ENCODE results near the gene EPB41L2.
A peak's percentile ranks its signal among the peaks of the same experiment; 100 is the strongest.

Gene EPB41L2

DNA sequence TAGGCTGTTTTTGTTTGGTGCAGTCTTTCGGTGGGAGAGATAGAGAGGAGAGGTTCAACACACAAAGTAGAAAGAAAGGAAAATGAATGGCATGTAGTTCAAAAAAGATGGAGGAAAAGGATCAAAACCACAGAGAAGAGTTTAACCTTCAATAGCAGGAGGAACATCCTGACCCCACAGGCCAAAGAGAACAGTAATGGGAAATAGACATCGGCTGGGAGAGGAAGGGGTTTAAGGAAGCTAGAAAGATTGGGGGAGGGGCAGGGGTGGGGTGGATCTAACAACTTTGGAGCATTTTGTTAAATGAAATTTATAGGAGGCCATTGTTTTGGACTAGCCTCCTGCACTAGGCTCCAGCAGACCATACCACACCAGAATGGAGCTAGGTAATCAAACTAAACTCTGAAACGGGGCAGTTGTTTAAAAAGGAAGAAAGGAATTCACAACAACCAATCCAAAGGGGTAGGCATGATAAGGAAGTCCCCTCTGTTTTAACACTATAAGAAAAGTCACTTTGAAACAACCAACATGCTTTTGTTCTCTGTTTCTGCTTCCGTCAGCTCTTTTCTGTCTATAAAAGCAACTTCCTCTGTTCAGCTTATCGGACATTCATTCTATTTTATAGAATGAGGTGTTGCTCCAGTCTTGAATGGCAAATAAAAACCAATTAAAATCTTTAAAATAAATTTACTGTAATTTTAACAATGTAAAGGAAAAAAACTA lies 82.6 kb downstream of the EPB41L2 start:
- H3K4me3 Mint-ChIP-seq: no peak overlapping the region
- H3K36me3 Mint-ChIP-seq: peaks cover 9 to 19% of the 10 kb centered on the region in 2 donors
- H3K4me1 Mint-ChIP-seq: peaks cover 23 to 65% of the 10 kb centered on the region in 2 donors
- ATAC-seq (replicated peaks): no peak
- H3K27me3 Mint-ChIP-seq: no peaks in the 10 kb centered on the region
- peaks cover 8 to 11% of the 10 kb centered on the region in 2 donors for H3K9me3 Mint-ChIP-seq
- DNase-seq: no peak
- no peak overlapping the region for H3K27ac Mint-ChIP-seq

DNA sequence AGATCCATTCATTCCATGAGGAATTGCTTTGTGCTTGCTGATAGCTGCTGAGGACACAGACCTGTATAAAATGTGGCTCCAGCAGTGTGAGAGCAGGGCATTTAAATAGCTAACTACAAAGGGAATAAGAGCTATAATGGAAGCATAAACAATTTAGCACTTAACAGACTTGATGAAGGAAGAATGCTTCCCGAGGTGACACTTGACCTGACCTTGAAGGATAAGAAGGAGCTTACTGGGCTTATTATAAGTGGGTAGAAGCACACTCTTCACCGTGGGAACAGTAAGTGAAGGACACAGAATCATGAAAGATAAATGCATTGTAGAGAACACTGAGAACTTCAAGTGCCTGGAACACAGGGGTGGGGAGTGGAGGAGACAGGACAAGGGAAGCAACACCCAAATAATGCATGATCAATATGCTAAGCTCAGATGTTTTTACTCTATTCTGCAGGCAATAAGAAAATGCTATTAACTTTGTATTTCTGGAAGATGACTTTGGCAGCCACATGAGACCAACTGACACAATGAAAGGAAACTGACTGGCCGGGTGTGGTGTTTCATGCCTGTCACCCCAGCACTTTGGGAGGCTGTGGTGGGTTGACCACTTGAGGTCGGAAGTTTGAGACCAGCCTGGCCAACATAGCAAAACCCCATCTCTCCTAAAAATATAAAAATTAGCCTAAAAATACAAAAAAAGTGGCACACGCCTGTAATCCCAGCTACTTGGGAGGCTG lies 84.2 kb downstream of the EPB41L2 start:
- ATAC-seq (replicated peaks) (no peak), DNase-seq (no peak)
- Mint-ChIP-seq H3K36me3 (peaks cover 4 to 8% of the 10 kb centered on the region in 2 donors), H3K9me3 (peaks cover 2 to 3% of the 10 kb centered on the region in 2 donors), H3K27me3 (no peaks in the 10 kb centered on the region), H3K27ac (peak overlapping the region; percentile 16), H3K4me1 (peaks cover 24 to 63% of the 10 kb centered on the region in 2 donors), H3K4me3 (no peak overlapping the region)

DNA sequence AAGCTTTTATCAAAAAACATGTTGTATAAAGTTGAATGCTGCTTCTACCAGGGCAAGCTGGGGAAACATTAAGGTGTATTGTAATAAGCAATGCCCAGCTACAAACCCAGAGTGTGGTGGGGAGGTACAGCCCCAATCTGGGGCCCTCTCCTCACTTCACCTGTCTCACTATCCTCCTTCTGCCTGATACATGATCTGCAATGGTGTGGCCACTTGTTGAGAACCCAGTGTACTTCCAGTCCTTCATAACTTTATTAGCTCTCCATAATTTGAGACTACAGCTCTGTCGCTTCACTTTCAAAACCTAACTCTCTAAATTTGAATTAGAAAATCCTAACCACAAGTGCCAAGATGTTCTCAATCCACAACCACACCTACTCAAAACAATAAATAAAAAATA lies 84.9 kb downstream of the EPB41L2 start:
- DNase-seq (no peak), ATAC-seq (replicated peaks) (no peak)
- Mint-ChIP-seq H3K4me1 (peaks cover 27 to 65% of the 10 kb centered on the region in 2 donors), H3K27me3 (no peaks in the 10 kb centered on the region), H3K36me3 (peaks cover 4 to 12% of the 10 kb centered on the region in 2 donors), H3K4me3 (no peak overlapping the region), H3K9me3 (peaks cover 2 to 6% of the 10 kb centered on the region in 2 donors), H3K27ac (no peak overlapping the region)

DNA sequence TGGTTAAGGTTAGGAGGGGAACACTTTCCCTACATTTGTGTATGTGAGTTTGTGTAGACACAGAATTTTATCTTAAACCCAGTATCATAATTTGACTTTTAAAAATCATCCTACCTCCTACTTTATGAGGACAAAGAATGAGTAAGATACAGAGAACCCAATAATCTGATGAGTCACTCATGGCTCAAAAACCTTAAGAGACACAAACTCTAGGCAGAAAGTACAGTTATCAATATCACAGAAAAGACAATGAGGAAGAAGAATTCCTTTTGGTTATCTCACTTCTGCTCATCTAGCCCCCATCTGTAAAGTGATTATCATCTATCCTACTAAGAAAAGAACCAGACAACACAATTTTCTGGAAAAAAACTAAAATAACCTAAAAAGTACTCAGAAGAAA lies 87.7 kb downstream of the EPB41L2 start:
- ATAC-seq (replicated peaks) (peak; percentile 38 to 51), DNase-seq (no peak)
- H3K4me1 Mint-ChIP-seq: peaks cover 29 to 51% of the 10 kb centered on the region in 2 donors
- peaks cover 2 to 6% of the 10 kb centered on the region in 2 donors for H3K9me3 Mint-ChIP-seq
- no peak overlapping the region for H3K4me3 Mint-ChIP-seq
- H3K36me3 Mint-ChIP-seq: peaks cover 6 to 19% of the 10 kb centered on the region in 2 donors
- no peaks in the 10 kb centered on the region for H3K27me3 Mint-ChIP-seq
- no peak overlapping the region for H3K27ac Mint-ChIP-seq

DNA sequence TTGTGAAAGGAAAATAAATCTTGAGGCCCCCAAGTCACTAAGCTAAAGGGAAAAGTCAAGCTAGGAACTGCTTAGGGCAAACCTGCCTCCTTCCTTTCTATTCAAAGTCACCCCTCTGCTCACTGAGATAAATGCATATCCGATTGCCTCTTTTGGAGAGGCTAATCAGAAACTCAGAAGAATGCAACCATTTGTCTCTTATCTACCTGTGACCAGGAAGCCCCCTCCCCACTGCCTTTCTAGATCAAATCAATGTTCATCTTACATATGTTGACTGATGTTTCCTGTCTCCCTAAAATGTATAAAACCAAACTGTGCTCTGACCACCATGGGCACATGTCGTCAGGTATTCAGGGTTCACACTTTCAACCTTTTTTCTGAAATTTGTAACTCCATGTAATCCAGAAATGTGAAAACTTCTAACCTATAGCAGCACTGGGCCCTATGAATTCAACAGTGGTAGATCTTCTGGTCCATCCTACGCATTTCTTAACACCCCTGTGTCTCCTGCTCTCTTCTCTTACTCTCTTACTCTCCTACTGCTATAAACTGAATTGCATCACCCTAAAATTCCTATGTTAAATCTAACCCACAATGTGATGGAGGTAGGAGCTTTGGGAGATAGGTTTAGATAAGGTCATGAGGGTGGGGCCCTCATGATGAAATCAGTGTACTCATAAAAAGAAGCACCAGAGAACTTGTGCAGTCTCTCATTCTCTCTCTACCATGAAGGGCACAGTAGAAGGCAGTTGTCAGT lies 89.3 kb downstream of the EPB41L2 start:
- peaks cover 2 to 6% of the 10 kb centered on the region in 2 donors for H3K9me3 Mint-ChIP-seq
- H3K27me3 Mint-ChIP-seq: no peaks in the 10 kb centered on the region
- DNase-seq (no peak), ATAC-seq (replicated peaks) (no peak)
- no peak overlapping the region for H3K4me3 Mint-ChIP-seq
- peaks cover 27 to 43% of the 10 kb centered on the region in 2 donors for H3K4me1 Mint-ChIP-seq
- peaks cover 6 to 16% of the 10 kb centered on the region in 2 donors for H3K36me3 Mint-ChIP-seq
- no peak overlapping the region for H3K27ac Mint-ChIP-seq

DNA sequence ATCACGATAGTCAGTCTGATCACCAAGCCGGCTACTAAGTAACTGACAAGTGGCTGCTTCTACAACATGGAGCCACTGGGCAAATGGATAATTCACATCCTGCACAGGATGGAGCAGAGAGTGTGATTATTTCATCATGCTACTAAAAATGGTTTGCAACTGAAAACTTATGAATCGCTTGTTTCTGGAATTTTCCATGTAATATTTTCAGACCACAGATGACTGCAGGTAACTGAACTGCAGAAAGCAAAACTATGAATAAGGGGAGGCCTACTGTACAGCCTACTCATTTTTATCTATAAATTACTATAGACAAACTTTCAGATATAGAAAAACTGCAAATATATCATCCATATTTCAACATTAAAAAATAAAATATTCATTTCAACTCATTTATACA lies 91.5 kb downstream of the EPB41L2 start:
- DNase-seq: no peak
- Mint-ChIP-seq H3K27ac (no peak overlapping the region), H3K36me3 (peaks cover 6 to 14% of the 10 kb centered on the region in 2 donors), H3K27me3 (no peaks in the 10 kb centered on the region), H3K4me3 (no peak overlapping the region), H3K4me1 (peaks cover 26 to 44% of the 10 kb centered on the region in 2 donors), H3K9me3 (peaks cover 2 to 6% of the 10 kb centered on the region in 2 donors)
- no peak for ATAC-seq (replicated peaks)

DNA sequence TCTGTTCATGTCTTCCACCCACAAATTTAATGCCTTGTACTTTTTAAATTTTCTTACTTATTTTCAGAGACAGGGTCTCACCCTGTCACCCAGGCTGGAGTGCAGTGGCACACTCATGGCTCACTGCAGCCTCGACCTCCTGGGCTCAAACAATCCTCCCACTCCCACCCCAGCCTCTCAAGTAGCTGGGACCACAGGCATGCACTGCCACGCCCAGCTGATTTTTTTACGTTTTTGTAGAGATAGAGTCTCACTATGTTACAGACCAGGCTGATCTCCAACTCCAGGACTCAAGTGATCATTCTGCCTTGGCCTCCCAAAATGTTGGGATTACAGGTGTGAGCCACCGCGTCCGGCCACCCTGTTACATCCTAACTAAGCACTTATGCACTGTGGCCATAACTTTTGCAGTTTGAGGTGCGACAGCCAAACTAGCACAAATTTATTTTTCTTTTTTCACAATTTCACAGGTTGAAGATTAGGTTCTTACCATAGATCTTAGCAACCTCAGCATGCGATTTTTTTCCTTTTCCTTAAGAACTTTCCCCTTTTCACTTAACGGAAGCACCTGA lies 92.1 kb downstream of the EPB41L2 start:
- H3K36me3 Mint-ChIP-seq: peaks cover 6 to 14% of the 10 kb centered on the region in 2 donors
- ATAC-seq (replicated peaks) (no peak), DNase-seq (no peak)
- H3K9me3 Mint-ChIP-seq: peaks cover 2 to 6% of the 10 kb centered on the region in 2 donors
- H3K4me1 Mint-ChIP-seq: peaks cover 28 to 46% of the 10 kb centered on the region in 2 donors
- H3K27me3 Mint-ChIP-seq: no peaks in the 10 kb centered on the region
- H3K4me3 Mint-ChIP-seq: no peak overlapping the region
- H3K27ac Mint-ChIP-seq: peak overlapping the region; percentile 67

DNA sequence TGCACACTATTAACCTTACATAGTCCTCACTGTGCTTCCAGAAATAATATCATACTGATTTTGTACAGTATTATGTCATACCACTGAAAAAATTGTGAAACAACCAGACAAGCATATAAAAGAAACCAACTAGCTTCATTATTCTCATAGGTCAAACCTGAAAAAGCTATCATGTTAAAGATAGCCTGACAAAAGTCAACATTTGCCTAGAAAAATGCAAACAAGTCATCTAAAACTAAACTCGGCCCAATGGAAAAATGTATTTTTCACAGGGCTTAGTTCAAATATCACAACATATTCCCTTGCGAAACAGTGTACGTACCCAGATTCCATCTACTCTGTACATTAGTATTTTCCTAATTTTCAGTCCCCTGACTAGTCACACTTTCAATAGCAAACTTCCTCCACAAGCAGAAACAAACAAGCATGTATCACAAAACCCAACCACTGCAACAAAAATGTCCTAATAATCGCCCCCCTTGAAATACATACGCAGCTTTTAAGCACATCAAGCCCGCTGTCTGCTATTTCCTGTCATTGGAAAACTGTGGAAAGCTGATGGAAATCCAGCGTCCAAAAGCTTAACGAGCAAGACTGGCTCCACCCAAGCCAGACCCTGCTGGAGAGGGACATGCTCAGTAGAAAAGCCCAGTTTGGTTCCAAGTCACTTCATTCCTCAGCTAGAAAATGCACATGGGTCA lies 93.1 kb downstream of the EPB41L2 start:
- peaks cover 28 to 43% of the 10 kb centered on the region in 2 donors for H3K4me1 Mint-ChIP-seq
- no peaks in the 10 kb centered on the region for H3K27me3 Mint-ChIP-seq
- no peak overlapping the region for H3K27ac Mint-ChIP-seq
- ATAC-seq (replicated peaks) (no peak), DNase-seq (no peak)
- no peak overlapping the region for H3K4me3 Mint-ChIP-seq
- peaks cover 6 to 14% of the 10 kb centered on the region in 2 donors for H3K36me3 Mint-ChIP-seq
- peaks cover 2 to 6% of the 10 kb centered on the region in 2 donors for H3K9me3 Mint-ChIP-seq

DNA sequence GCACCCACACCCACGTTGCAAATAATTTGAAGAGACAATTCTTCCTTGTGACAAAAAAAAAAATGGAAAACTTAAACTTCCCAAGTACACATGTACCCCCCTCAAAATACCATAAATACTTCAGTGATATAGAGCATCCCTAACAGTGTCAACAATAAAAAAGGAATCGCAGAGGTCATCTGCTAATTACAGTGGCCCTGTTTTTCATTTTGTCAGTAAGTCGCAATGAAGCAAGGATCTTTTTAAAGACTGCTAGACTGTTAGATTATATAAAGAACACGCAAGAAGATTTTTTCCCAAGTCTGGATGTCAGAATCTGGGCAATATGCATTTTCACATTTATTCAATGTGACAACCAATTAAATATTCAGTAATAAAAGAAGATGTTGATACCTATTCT lies 93.9 kb downstream of the EPB41L2 start:
- peaks cover 28 to 45% of the 10 kb centered on the region in 2 donors for H3K4me1 Mint-ChIP-seq
- ATAC-seq (replicated peaks): no peak
- H3K4me3 Mint-ChIP-seq: no peak overlapping the region
- DNase-seq: no peak
- H3K36me3 Mint-ChIP-seq: peaks cover 6 to 14% of the 10 kb centered on the region in 2 donors
- no peaks in the 10 kb centered on the region for H3K27me3 Mint-ChIP-seq
- H3K9me3 Mint-ChIP-seq: peaks cover 2 to 6% of the 10 kb centered on the region in 2 donors
- no peak overlapping the region for H3K27ac Mint-ChIP-seq

DNA sequence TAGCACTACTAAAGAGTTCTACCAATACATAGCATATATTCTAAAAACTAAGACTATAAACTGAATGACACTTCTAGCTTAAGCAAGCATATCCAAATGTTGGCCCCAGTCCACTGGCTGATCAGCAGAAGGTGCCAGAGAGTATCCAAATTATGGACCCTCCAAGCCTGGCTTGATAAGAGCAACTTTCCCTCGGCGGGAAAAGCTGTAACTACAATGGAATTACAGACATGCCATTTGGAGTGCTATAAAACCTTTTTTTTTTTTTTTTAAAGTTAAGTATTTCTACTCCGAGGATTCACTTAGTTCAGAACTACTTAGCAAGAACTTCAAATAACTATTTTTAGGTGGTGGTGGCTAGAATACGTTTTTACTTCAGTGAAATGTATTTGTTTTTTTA lies 94.6 kb downstream of the EPB41L2 start:
- no peak for ATAC-seq (replicated peaks)
- H3K27ac Mint-ChIP-seq: no peak overlapping the region
- peaks cover 25 to 45% of the 10 kb centered on the region in 2 donors for H3K4me1 Mint-ChIP-seq
- peaks cover 2 to 8% of the 10 kb centered on the region in 2 donors for H3K36me3 Mint-ChIP-seq
- DNase-seq: no peak
- H3K27me3 Mint-ChIP-seq: no peaks in the 10 kb centered on the region
- H3K4me3 Mint-ChIP-seq: no peak overlapping the region
- peaks cover 0 to under 1% of the 10 kb centered on the region in 2 donors for H3K9me3 Mint-ChIP-seq

DNA sequence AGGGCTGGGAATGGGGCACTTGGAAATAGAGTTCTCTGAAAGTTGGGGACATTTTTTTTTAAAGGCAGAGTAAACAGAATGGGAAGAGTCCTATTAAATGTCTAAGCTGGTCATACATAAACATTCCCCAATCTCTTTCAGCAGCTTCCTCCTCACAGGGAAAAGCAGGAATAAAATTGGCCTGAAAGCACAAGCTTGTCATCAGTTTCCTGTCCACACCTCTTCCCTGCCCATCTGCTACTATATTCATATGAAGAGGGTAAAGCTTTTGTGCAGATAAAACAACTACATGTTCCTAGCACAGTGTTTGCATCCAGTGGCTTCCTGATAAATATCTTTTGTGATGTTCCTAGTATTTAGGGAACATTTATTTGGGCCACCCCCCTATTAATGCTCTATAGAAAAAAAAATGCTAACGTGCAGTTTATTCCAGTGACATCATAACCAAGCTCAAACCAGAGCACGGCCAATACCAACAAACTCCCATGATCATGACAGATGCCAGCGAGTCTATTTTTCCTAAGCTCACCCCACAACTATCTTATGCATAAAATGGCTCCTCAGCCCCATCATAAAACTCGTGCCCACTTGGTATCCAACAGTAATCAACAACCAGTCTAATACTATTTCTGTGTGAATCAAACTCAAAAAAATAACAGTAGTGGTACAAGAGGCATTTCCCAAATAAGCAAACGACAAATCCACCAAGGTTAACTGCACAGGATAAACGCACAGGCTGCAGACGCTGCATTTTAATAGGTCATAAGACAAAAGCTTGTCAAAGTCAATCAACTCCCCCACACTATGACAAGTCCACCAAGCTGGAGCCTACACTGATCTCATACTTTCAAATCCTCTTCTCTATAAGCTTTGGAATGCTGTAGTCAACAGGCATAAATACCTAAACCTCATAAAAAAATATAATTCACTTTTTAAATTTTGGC lies 95.3 kb downstream of the EPB41L2 start:
- Mint-ChIP-seq H3K27ac (no peak overlapping the region), H3K36me3 (peaks cover 2 to 11% of the 10 kb centered on the region in 2 donors), H3K4me3 (no peak overlapping the region), H3K27me3 (no peaks in the 10 kb centered on the region), H3K9me3 (no peaks in the 10 kb centered on the region), H3K4me1 (peaks cover 27 to 49% of the 10 kb centered on the region in 2 donors)
- no peak for ATAC-seq (replicated peaks)
- DNase-seq: no peak

DNA sequence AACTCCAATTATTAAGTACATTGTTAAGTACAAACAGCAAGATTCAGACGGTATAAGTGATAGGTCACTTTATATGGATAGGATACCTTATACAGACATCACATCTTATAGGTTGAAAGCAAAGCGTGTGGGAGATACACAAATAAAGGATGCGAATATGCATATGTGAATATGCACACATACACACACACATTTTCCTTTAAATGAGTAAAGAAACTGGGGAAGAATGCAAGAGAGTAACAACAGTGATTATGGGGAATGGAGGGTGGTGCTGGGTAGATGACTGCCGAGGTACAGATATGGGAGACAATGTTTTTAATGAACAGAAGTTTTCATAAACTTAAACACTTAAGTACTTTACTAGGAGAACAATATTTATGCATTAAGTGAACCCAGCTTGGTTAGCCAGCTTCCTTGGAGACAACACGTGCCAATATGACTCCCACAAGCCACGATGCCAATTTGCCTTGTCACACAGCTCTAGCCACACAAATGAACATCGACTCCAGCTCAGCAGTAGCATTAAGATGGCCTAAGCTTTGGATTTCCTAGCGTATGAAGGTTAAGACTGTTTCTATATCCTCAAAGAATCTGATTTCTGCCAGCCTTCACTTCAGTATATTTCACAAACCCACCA lies 96.6 kb downstream of the EPB41L2 start:
- ATAC-seq (replicated peaks) (no peak), DNase-seq (no peak)
- peaks cover 34 to 62% of the 10 kb centered on the region in 2 donors for H3K4me1 Mint-ChIP-seq
- H3K27ac Mint-ChIP-seq: no peak overlapping the region
- H3K27me3 Mint-ChIP-seq: no peaks in the 10 kb centered on the region
- peaks cover 2 to 19% of the 10 kb centered on the region in 2 donors for H3K36me3 Mint-ChIP-seq
- H3K9me3 Mint-ChIP-seq: no peaks in the 10 kb centered on the region
- H3K4me3 Mint-ChIP-seq: no peak overlapping the region

Data from stimulated activated naive B cell treated with anti-CD40 and anti-IgM and Interleukin-4, amounts not matched to agents 10 μg/mL and 1 μg/mL and 100 μg/mL, for 72 hours (primary cell).